Fibroblast of lung (primary cell): ENCODE results near the gene ZCWPW2. TPM values are rescaled to one million over a fixed set of nuclear protein-coding genes. Genes with fewer than 3 reads are reported as not detected.

Experiments used
- DNase-seq, 2 donors: peaks; one replicate each; pipeline versions ENCODE4 v3.0.0 to v3.0.0-alpha.2; 2010; ENCODE audit warnings: low read depth in 2 of 2
- H2AFZ ChIP-seq: 2 replicates; pipeline ENCODE4 v1.5.1; 2012; ENCODE audit warnings: low read length, control low read depth, inconsistent platforms
- H3K27ac ChIP-seq: 2 replicates; pipeline ENCODE4 v1.5.1; 2011; ENCODE audit warnings: low read length, control low read depth; ENCODE audit not compliant: insufficient read depth
- H3K27me3 ChIP-seq: 2 replicates; pipeline ENCODE4 v1.5.1; 2011; ENCODE audit warnings: mild to moderate bottlenecking, low read length; ENCODE audit not compliant: control insufficient read depth, insufficient read depth
- H3K36me3 ChIP-seq: 2 replicates; pipeline ENCODE4 v1.5.1; 2011; ENCODE audit warnings: low read length; ENCODE audit not compliant: control insufficient read depth, insufficient read depth
- H3K4me1 ChIP-seq: 2 replicates; pipeline ENCODE4 v1.5.1; 2011; ENCODE audit warnings: low read length; ENCODE audit not compliant: control insufficient read depth, insufficient read depth; ENCODE audit errors: extremely low read depth
- H3K4me2 ChIP-seq: 2 replicates; pipeline ENCODE4 v1.5.1; 2011; ENCODE audit warnings: low read length, control low read depth; ENCODE audit not compliant: insufficient read depth; ENCODE audit errors: extremely low read depth
- H3K4me3 ChIP-seq, 4 experiments: fragments of 200-600 bp in 1 of 4; sonication (generic) in 1 of 4; replicated peaks in 1 of 4; 2 replicates each; pipeline ENCODE4 v1.5.1; 2011 to 2016; ENCODE audit warnings: low read length in 4 of 4, low read depth in 3 of 4, mild to moderate bottlenecking in 3 of 4, control low read depth in 2 of 4, inconsistent platforms in 1 of 4, mixed read lengths in 1 of 4; ENCODE audit not compliant: insufficient read depth in 1 of 4; ENCODE audit errors: control extremely low read depth in 1 of 4
- H3K79me2 ChIP-seq: 2 replicates; pipeline ENCODE4 v1.5.1; 2012; ENCODE audit warnings: mild to moderate bottlenecking, low read length, inconsistent platforms; ENCODE audit not compliant: control insufficient read depth, insufficient read depth
- H3K9ac ChIP-seq: 2 replicates; pipeline ENCODE4 v1.5.1; 2011; ENCODE audit warnings: mild to moderate bottlenecking, low read length, control low read depth; ENCODE audit not compliant: insufficient read depth
- H3K9me3 ChIP-seq: 2 replicates; pipeline ENCODE4 v1.5.1; 2012; ENCODE audit warnings: low read depth, low read length; ENCODE audit not compliant: control insufficient read depth, insufficient read depth
- H4K20me1 ChIP-seq: 2 replicates; pipeline ENCODE4 v1.5.1; 2011; ENCODE audit warnings: low read length; ENCODE audit not compliant: control insufficient read depth, insufficient read depth; ENCODE audit errors: extremely low read depth
- CTCF ChIP-seq, 2 donors: IDR thresholded peaks in 1 of 2; conservative IDR thresholded peaks in 1 of 2; 1 replicate in 1 of 2; 2 replicates in 1 of 2; pipeline ENCODE4 v1.5.1; 2011 to 2012; ENCODE audit warnings: low read length in 2 of 2, control low read depth in 1 of 2, inconsistent platforms in 1 of 2, low read depth in 1 of 2, mild to moderate bottlenecking in 1 of 2
- EZH2 ChIP-seq: IDR thresholded peaks from 2 replicates; pipeline ENCODE4 v1.5.1; 2012; ENCODE audit warnings: low read length, control low read depth, mild to moderate bottlenecking; ENCODE audit errors: missing control alignments
- polyA plus RNA-seq, 2 donors: library from polyadenylated mRNA; depleted of rRNA in 1 of 2; stranded (reverse) in 1 of 2; unstranded in 1 of 2; fragments of >200 nt; gene quantifications; 2 replicates each; pipeline ENCODE4 v1.2.1, GENCODE V29; 2011 to 2012; ENCODE audit warnings: missing spikeins in 1 of 2
- total RNA-seq: library from RNA; depleted of rRNA; stranded (reverse); fragments of >200 nt; gene quantifications from 2 replicates; pipeline ENCODE4 v1.2.1, GENCODE V29; 2014

Gene ZCWPW2
- total and polyA plus RNA-seq, 2 donors (not counting 1 experiment from before 2014, with no cell fraction given) = 0.68 to 1.7 TPM

GRCh38 chr3:28502397-28502937, 153.9 kb downstream of the ZCWPW2 start:
- no peak overlapping the region for H3K9ac ChIP-seq
- H3K9me3 ChIP-seq = no peaks in the 10 kb centered on the region
- H3K79me2 ChIP-seq = no peaks in the 10 kb centered on the region
- no peak overlapping the region for H3K4me2 ChIP-seq
- TF ChIP-seq EZH2 (no peak), CTCF (conservative IDR thresholded peaks at IDR 0.05 in 1 of 2, IDR thresholded peaks at IDR 0.05 in 1 of 2; ENCODE audit: low read depth in 1 of 2, low read length in 2 of 2) (no peak)
- H3K36me3 ChIP-seq = no peaks in the 10 kb centered on the region
- H4K20me1 ChIP-seq = no peaks in the 10 kb centered on the region
- H2AFZ ChIP-seq = no peak overlapping the region
- no peaks in the 10 kb centered on the region for H3K27me3 ChIP-seq
- H3K27ac ChIP-seq = no peak overlapping the region
- H3K4me3 ChIP-seq = no peak overlapping the region
- no peak for DNase-seq
- no peaks in the 10 kb centered on the region for H3K4me1 ChIP-seq

GRCh38 chr3:28504976-28505375, 156.5 kb downstream of the ZCWPW2 start:
- no peak overlapping the region for H2AFZ ChIP-seq
- no peak overlapping the region for H3K27ac ChIP-seq
- no peaks in the 10 kb centered on the region for H3K36me3 ChIP-seq
- H3K4me1 ChIP-seq = no peaks in the 10 kb centered on the region
- no peak overlapping the region for H3K4me3 ChIP-seq
- no peaks in the 10 kb centered on the region for H3K27me3 ChIP-seq
- H3K9me3 ChIP-seq = no peaks in the 10 kb centered on the region
- H4K20me1 ChIP-seq = no peaks in the 10 kb centered on the region
- H3K79me2 ChIP-seq = no peaks in the 10 kb centered on the region
- TF ChIP-seq CTCF (conservative IDR thresholded peaks at IDR 0.05 in 1 of 2, IDR thresholded peaks at IDR 0.05 in 1 of 2; ENCODE audit: low read depth in 1 of 2, low read length in 2 of 2) = no peak
- no peak for TF ChIP-seq EZH2
- H3K4me2 ChIP-seq = no peak overlapping the region
- no peak for DNase-seq
- H3K9ac ChIP-seq = no peak overlapping the region

GRCh38 chr3:28521663-28522062, 173.1 kb downstream of the ZCWPW2 start:
- Histone ChIP-seq H3K79me2 (no peaks in the 10 kb centered on the region), H3K4me2 (no peak overlapping the region), H3K9ac (no peak overlapping the region), H3K4me3 (no peak overlapping the region), H3K9me3 (no peaks in the 10 kb centered on the region), H4K20me1 (no peaks in the 10 kb centered on the region), H3K27me3 (no peaks in the 10 kb centered on the region), H2AFZ (no peak overlapping the region), H3K4me1 (no peaks in the 10 kb centered on the region), H3K36me3 (no peaks in the 10 kb centered on the region), H3K27ac (no peak overlapping the region)
- no peak for DNase-seq
- no peak for TF ChIP-seq EZH2
- no peak for TF ChIP-seq CTCF (conservative IDR thresholded peaks at IDR 0.05 in 1 of 2, IDR thresholded peaks at IDR 0.05 in 1 of 2; ENCODE audit: low read depth in 1 of 2, low read length in 2 of 2)
